Calu3 (cell line): Measurements from ENCODE around the gene NCKAP5. TPM values are rescaled to one million over a fixed set of nuclear protein-coding genes. Genes with fewer than 3 reads are reported as not detected.

Experiments
- BruUV-seq: library from RNA; stranded (reverse); fragments of 400-500 nt; replicated peaks from 2 replicates; lab custom pipeline; 2021; lab: Mats Ljungman, UMichigan
- CTCF ChIA-PET: fragments of 300-600 bp; sonication (Branson Sonifier 250); formaldehyde crosslinking; loops from one replicate; lab custom pipeline; 2022; ENCODE audit warnings: antibody characterized with exemption; lab: Charles Lee
- DNase-seq: peaks from one replicate; pipeline ENCODE4 v3.0.0; 2022
- H3K27ac Mint-ChIP-seq: one replicate; pipeline ENCODE4 v1.8.0; 2022; ENCODE audit warnings: mixed read lengths; ENCODE audit not compliant: unreplicated experiment
- H3K27me3 Mint-ChIP-seq: one replicate; pipeline ENCODE4 v1.8.0; 2022; ENCODE audit warnings: mixed read lengths; ENCODE audit not compliant: unreplicated experiment
- H3K36me3 Mint-ChIP-seq: one replicate; pipeline ENCODE4 v1.8.0; 2022; ENCODE audit warnings: mild to moderate bottlenecking, moderate library complexity, mixed read lengths; ENCODE audit not compliant: insufficient read depth, unreplicated experiment
- H3K4me1 Mint-ChIP-seq: one replicate; pipeline ENCODE4 v1.8.0; 2022; ENCODE audit warnings: mild to moderate bottlenecking, low read depth, mixed read lengths; ENCODE audit not compliant: unreplicated experiment
- H3K4me3 Mint-ChIP-seq: one replicate; pipeline ENCODE4 v1.8.0; 2022; ENCODE audit warnings: mild to moderate bottlenecking, low read depth, moderate library complexity, mixed read lengths; ENCODE audit not compliant: unreplicated experiment
- H3K9me3 Mint-ChIP-seq: one replicate; pipeline ENCODE4 v1.8.0; 2022; ENCODE audit warnings: low read depth, mixed read lengths; ENCODE audit not compliant: unreplicated experiment
- CTCF ChIP-seq: fragments of 200-600 bp; IDR thresholded peaks from one replicate; pipeline ENCODE4 v1.8.0; 2022; ENCODE audit warnings: antibody characterized with exemption; ENCODE audit not compliant: unreplicated experiment
- intact Hi-C: fragments of 100-400 bp; cut with micrococcal nuclease; formaldehyde crosslinking; loops from one replicate; pipeline ENCODE4 v1.10.0; 2022; ENCODE audit not compliant: unreplicated experiment
- total RNA-seq: library from RNA; stranded (reverse); gene quantifications from 2 replicates; pipeline ENCODE4 v1.2.3, GENCODE V29; 2022

Gene NCKAP5
- total RNA-seq, 1 experiment from 2014 or later, result 2.2 TPM

- CTCF ChIA-PET, result no interaction called here
- no TSS peak for BruUV-seq
- Mint-ChIP-seq H3K9me3 (no peaks in the 10 kb centered on the region), H3K27me3 (no peaks in the 10 kb centered on the region), H3K27ac (no peak overlapping the region), H3K4me3 (no peak overlapping the region), H3K36me3 (no peaks in the 10 kb centered on the region), H3K4me1 (peaks cover 16% of the 10 kb centered on the region)
- intact Hi-C loops, result no loop called here
- no peak for TF ChIP-seq CTCF
- no peak for DNase-seq
Observed at GRCh38 chr2:133484106-133484505, 84.2 kb downstream of the NCKAP5 start.

- Mint-ChIP-seq H3K27me3 (no peaks in the 10 kb centered on the region), H3K4me3 (no peak overlapping the region), H3K36me3 (no peaks in the 10 kb centered on the region), H3K4me1 (peaks cover 16% of the 10 kb centered on the region), H3K9me3 (no peaks in the 10 kb centered on the region), H3K27ac (no peak overlapping the region)
- DNase-seq, result no peak
- TF ChIP-seq CTCF, result no peak
- CTCF ChIA-PET, result no interaction called here
- no TSS peak for BruUV-seq
- intact Hi-C loops, result no loop called here
Observed at GRCh38 chr2:133483181-133483580, 85.1 kb downstream of the NCKAP5 start.

GRCh38 chr2:133480707-133481429, 87.4 kb downstream of the NCKAP5 start:
- no TSS peak for BruUV-seq
- Mint-ChIP-seq H3K4me1 (peaks cover under 1% of the 10 kb centered on the region), H3K36me3 (no peaks in the 10 kb centered on the region), H3K27me3 (no peaks in the 10 kb centered on the region), H3K27ac (no peak overlapping the region), H3K9me3 (no peaks in the 10 kb centered on the region), H3K4me3 (no peak overlapping the region)
- CTCF ChIA-PET, result no interaction called here
- no peak for DNase-seq
- no peak for TF ChIP-seq CTCF
- intact Hi-C loops, result no loop called here

- Mint-ChIP-seq H3K27ac (no peak overlapping the region), H3K27me3 (no peaks in the 10 kb centered on the region), H3K36me3 (no peaks in the 10 kb centered on the region), H3K4me1 (no peaks in the 10 kb centered on the region), H3K9me3 (no peaks in the 10 kb centered on the region), H3K4me3 (no peak overlapping the region)
- CTCF ChIA-PET, result no interaction called here
- intact Hi-C loops, result no loop called here
- no peak for TF ChIP-seq CTCF
- BruUV-seq, result no TSS peak
- no peak for DNase-seq
Observed at GRCh38 chr2:133477616-133477990, 90.7 kb downstream of the NCKAP5 start.
